C4-2B (cell line): ENCODE results near the gene ADAP1.

Source experiments
- H3K27ac ChIP-seq: fragments of 450-650 bp; 2 replicates; pipeline ENCODE4 v1.5.1; 2017
- CTCF ChIP-seq: fragments of 450-650 bp; conservative IDR thresholded peaks from 2 replicates; pipeline ENCODE4 v1.5.1; 2017; ENCODE audit warnings: mild to moderate bottlenecking
- ZFX ChIP-seq: fragments of 450-650 bp; IDR thresholded peaks from 2 replicates; pipeline ENCODE4 v1.6.1; 2017

ADAP1 gene

GRCh38 chr7:867406-868188, 86.9 kb downstream of the ADAP1 start:
- TF ChIP-seq ZFX (no peak), CTCF (no peak)
- H3K27ac ChIP-seq = peak overlapping the region; percentile 95

- TF ChIP-seq CTCF = no peak
- no peak for TF ChIP-seq ZFX
- peak overlapping the region; percentile 95 for H3K27ac ChIP-seq
These were observed 87.5 kb downstream of the ADAP1 start for GRCh38 chr7:867001-867405.

GRCh38 chr7:865921-866320, 88.6 kb downstream of the ADAP1 start:
- peak overlapping the region; percentile 95; the same call in 1 of the 2 replicates for H3K27ac ChIP-seq

GRCh38 chr7:863106-863505, 91.4 kb downstream of the ADAP1 start:
- TF ChIP-seq ZFX = no peak
- TF ChIP-seq CTCF = no peak
- H3K27ac ChIP-seq = no peak overlapping the region

More at GRCh38 chr7:865921-866320, 88.6 kb downstream of the ADAP1 start:
- TF ChIP-seq CTCF (no peak), ZFX (no peak)

- no peak overlapping the region for H3K27ac ChIP-seq
- TF ChIP-seq CTCF (no peak), ZFX (no peak)
These were observed 92.3 kb downstream of the ADAP1 start for GRCh38 chr7:862157-862556.

- H3K27ac ChIP-seq = no peak overlapping the region
- TF ChIP-seq CTCF = no peak
- TF ChIP-seq ZFX = no peak
These were observed 93.3 kb downstream of the ADAP1 start for GRCh38 chr7:861222-861621.

- no peak for TF ChIP-seq CTCF
- TF ChIP-seq ZFX = no peak
These were observed 94.3 kb downstream of the ADAP1 start for GRCh38 chr7:860149-860548.

More at GRCh38 chr7:860149-860548, 94.3 kb downstream of the ADAP1 start:
- H3K27ac ChIP-seq = no peak overlapping the region
